GM12872 (cell line): Measurements from ENCODE around the gene C5orf15.

Experiments used
- CTCF ChIP-seq: IDR thresholded peaks from 3 replicates; pipeline ENCODE4 v1.5.1; 2011; ENCODE audit warnings: low read depth, mild to moderate bottlenecking, low read length, moderate library complexity; ENCODE audit not compliant: insufficient read depth

Gene C5orf15

GRCh38 chr5:133957080-133957479 is 11.3 kb downstream of the C5orf15 start:
- TF ChIP-seq CTCF, result no peak

- TF ChIP-seq CTCF, result no peak
Measured at GRCh38 chr5:133953568-133954145, 14.8 kb downstream of the C5orf15 start.

- TF ChIP-seq CTCF, result no peak
Measured at GRCh38 chr5:133952729-133953567, 15.5 kb downstream of the C5orf15 start.

GRCh38 chr5:133950821-133951612 is 17.4 kb downstream of the C5orf15 start:
- no peak for TF ChIP-seq CTCF

GRCh38 chr5:133948721-133949120 is 19.7 kb downstream of the C5orf15 start:
- TF ChIP-seq CTCF, result no peak

- no peak for TF ChIP-seq CTCF
Measured at GRCh38 chr5:133947431-133947841, 21.0 kb downstream of the C5orf15 start.

GRCh38 chr5:133945568-133945967 is 22.9 kb downstream of the C5orf15 start:
- TF ChIP-seq CTCF, result no peak
